ENCODE measurements around the gene ADRM1. TPM values are rescaled to one million over a fixed set of nuclear protein-coding genes. Genes with fewer than 3 reads are reported as not detected.

Gene ADRM1
- total and polyA plus RNA-seq, 2 of the 4 experiments (the other 2 are of a cell fraction) = 103 to 149 TPM

DNA sequence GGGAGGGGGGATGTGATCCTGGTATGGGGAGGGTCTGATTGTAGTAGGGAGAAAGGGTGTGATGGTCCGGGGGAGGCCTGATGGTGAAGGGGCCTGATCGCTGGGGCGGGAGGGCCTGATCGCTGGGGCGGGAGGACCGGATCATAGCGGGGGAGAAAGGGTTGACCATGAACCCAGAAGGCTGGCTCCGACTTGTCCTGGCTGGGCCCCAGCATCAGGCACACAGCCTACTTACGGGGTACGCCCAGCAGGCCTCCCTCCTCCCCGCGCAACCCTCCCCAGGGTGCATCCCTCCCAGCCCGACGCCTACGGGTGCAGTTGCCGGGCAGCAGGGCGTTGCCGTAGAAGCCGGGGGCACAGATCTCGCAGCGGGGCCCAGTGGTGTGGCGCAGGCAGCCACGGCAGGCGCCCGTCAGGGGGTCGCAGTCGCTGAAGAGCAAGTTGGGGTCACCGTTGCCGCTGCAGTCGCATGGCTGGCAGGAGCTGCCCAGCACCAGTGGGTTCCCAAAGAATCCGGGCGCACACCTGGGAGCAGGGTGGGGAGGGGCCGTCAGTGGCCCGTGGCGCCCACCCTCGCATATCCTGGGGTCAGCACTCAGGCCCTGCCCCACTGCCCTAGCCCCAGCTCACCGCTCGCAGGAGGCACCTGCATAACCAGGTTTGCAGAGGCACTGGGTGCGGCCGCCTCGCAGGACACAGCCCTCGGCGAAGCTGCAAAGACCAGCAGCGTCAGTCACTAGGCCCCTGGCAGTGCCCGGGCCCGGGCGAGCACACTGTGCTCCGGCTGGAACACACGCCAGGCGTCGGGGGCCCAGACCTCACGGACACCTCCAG is 20.6 kb downstream of the ADRM1 start:
- no peak overlapping the region for H3K9ac ChIP-seq (ENCODE audit: low read depth, low read length)
- DNase-seq = no peak
- in situ Hi-C loops (cut with MboI; ENCODE audit: low sequenced_read_pairs) (no loop called here), intact Hi-C loops (cut with micrococcal nuclease) (no loop called here), dilution Hi-C loops (cut with HindIII; ENCODE audit: low sequenced_read_pairs, unreplicated experiment) (no loop called here)
- H3K4me1 ChIP-seq (ENCODE audit: control insufficient read depth, insufficient read depth, low read length) = no peaks in the 10 kb centered on the region
- no peak overlapping the region for H4K91ac ChIP-seq (ENCODE audit: insufficient read depth, low read depth, low read length)
- no peak overlapping the region for H3K56ac ChIP-seq (ENCODE audit: extremely low read depth, insufficient read depth, low read length)
- no peaks in the 10 kb centered on the region for H3K27me3 ChIP-seq (ENCODE audit: control insufficient read depth, insufficient read depth, low read length)
- POLR2A ChIA-PET (ENCODE audit: unreplicated experiment) = no interaction called here
- H2AFZ ChIP-seq (replicated peaks; ENCODE audit: low read length, poor library complexity) = no peak overlapping the region
- no peak overlapping the region for H3K4me2 ChIP-seq (ENCODE audit: low read depth, low read length)
- H2AK5ac ChIP-seq (ENCODE audit: low read depth, low read length) = no peak overlapping the region
- no peak overlapping the region for H3K14ac ChIP-seq (replicated peaks; ENCODE audit: low read depth, low read length)
- no peak overlapping the region for H3K23ac ChIP-seq (ENCODE audit: low read depth, low read length)
- no peaks in the 10 kb centered on the region for H3K9me1 ChIP-seq (ENCODE audit: insufficient read depth, low read length)
- no peak overlapping the region for H2BK5ac ChIP-seq (ENCODE audit: low read depth, low read length, poor library complexity, severe bottlenecking)
- no peak overlapping the region for H3K4me3 ChIP-seq (ENCODE audit: insufficient read depth, low read depth, low read length)
- no peak for ATAC-seq (ENCODE audit: low read depth)
- no peak overlapping the region for H3K4ac ChIP-seq (ENCODE audit: low read depth, low read length)
- no peak overlapping the region for H2AK9ac ChIP-seq (replicated peaks; ENCODE audit: low read depth, low read length, poor library complexity)
- H3K79me1 ChIP-seq (ENCODE audit: low read depth in 1 of 2, low read length in 2 of 2) = no peaks in the 10 kb centered on the region
- peaks cover 47% of the 10 kb centered on the region for H3K36me3 ChIP-seq (ENCODE audit: control insufficient read depth, insufficient read depth, low read length)
- WGBS, 2 experiments (ENCODE audit: extremely low coverage in 2 of 2, insufficient read length in 1 of 2) = 95% methylated on average over 42 of the region's 52 CpGs; no CpG with 5 or more reads in 1 of the 2 experiments
- H3K18ac ChIP-seq (ENCODE audit: low read depth, low read length) = no peak overlapping the region
- no peak for TF ChIP-seq MXI1 (IDR thresholded peaks at IDR 0.05; ENCODE audit: borderline replicate concordance, low read depth, low read length)
- TF ChIP-seq, protein P1, sequence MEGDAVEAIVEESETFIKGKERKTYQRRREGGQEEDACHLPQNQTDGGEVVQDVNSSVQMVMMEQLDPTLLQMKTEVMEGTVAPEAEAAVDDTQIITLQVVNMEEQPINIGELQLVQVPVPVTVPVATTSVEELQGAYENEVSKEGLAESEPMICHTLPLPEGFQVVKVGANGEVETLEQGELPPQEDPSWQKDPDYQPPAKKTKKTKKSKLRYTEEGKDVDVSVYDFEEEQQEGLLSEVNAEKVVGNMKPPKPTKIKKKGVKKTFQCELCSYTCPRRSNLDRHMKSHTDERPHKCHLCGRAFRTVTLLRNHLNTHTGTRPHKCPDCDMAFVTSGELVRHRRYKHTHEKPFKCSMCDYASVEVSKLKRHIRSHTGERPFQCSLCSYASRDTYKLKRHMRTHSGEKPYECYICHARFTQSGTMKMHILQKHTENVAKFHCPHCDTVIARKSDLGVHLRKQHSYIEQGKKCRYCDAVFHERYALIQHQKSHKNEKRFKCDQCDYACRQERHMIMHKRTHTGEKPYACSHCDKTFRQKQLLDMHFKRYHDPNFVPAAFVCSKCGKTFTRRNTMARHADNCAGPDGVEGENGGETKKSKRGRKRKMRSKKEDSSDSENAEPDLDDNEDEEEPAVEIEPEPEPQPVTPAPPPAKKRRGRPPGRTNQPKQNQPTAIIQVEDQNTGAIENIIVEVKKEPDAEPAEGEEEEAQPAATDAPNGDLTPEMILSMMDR (conservative IDR thresholded peaks at IDR 0.05; ENCODE audit: low read depth, low read length) = no peak
- no peak for TF ChIP-seq POLR2A (IDR thresholded peaks at IDR 0.05; ENCODE audit: low read depth, low read length)
- no peak for TF ChIP-seq ELK1 (IDR thresholded peaks at IDR 0.05; ENCODE audit: borderline replicate concordance, low read depth, low read length)
- no peak for TF ChIP-seq MAFK (IDR thresholded peaks at IDR 0.05; ENCODE audit: low read depth, low read length)
- TF ChIP-seq NFE2L2 (IDR thresholded peaks at IDR 0.05; ENCODE audit: low read depth, low read length) = no peak
- TF ChIP-seq, protein P2, sequence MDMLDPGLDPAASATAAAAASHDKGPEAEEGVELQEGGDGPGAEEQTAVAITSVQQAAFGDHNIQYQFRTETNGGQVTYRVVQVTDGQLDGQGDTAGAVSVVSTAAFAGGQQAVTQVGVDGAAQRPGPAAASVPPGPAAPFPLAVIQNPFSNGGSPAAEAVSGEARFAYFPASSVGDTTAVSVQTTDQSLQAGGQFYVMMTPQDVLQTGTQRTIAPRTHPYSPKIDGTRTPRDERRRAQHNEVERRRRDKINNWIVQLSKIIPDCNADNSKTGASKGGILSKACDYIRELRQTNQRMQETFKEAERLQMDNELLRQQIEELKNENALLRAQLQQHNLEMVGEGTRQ (IDR thresholded peaks at IDR 0.05; ENCODE audit: low read depth, low read length) = no peak
- TF ChIP-seq SMC3 (IDR thresholded peaks at IDR 0.05; ENCODE audit: low read depth, low read length) = no peak
- no peak for TF ChIP-seq BHLHE40 (IDR thresholded peaks at IDR 0.05; ENCODE audit: low read depth, low read length)
- TF ChIP-seq CEBPB (IDR thresholded peaks at IDR 0.05; ENCODE audit: low read depth, low read length) = no peak
- TF ChIP-seq RCOR1 (IDR thresholded peaks at IDR 0.05; ENCODE audit: insufficient replicate concordance, low read length) = no peak
- TF ChIP-seq FOS (IDR thresholded peaks at IDR 0.05; ENCODE audit: low read depth, low read length) = no peak
- no peak for TF ChIP-seq MAZ (IDR thresholded peaks at IDR 0.05; ENCODE audit: borderline replicate concordance, low read depth, low read length)
- TF ChIP-seq CHD1 (IDR thresholded peaks at IDR 0.05; ENCODE audit: low read depth, low read length) = no peak
- no peak for TF ChIP-seq RAD21 (IDR thresholded peaks at IDR 0.05; ENCODE audit: low read length)
- TF ChIP-seq RFX5 (IDR thresholded peaks at IDR 0.05; ENCODE audit: low read depth, low read length) = no peak
- H4K20me1 ChIP-seq (ENCODE audit: insufficient read depth, low read length) = no peaks in the 10 kb centered on the region
- no peak overlapping the region for H2BK15ac ChIP-seq (ENCODE audit: low read depth, low read length)
- no peak overlapping the region for H2BK120ac ChIP-seq (ENCODE audit: low read depth, low read length)
- H3K27ac ChIP-seq (ENCODE audit: insufficient read depth, low read length) = no peak overlapping the region
- no peak overlapping the region for H4K5ac ChIP-seq (ENCODE audit: low read depth, low read length)
- CTCF ChIA-PET = no interaction called here
- no peak overlapping the region for H4K8ac ChIP-seq (ENCODE audit: low read depth in 2 of 2, low read length in 2 of 2)
- no TSS peak for BruUV-seq (replicated peaks)
- no peak overlapping the region for H2BK20ac ChIP-seq (ENCODE audit: low read depth, low read length)
- no peaks in the 10 kb centered on the region for H3K9me3 ChIP-seq (ENCODE audit: control insufficient read depth, insufficient read depth, low read length)
